ENCODE results near the gene IFFO2.

IFFO2 gene

GRCh38 chr1:18903291-18903756 is 53.2 kb downstream of the IFFO2 start:
- no peak overlapping the region for H3K23ac ChIP-seq (ENCODE audit: low read length)
- no peak overlapping the region for H3K9ac ChIP-seq (ENCODE audit: low read length)
- no peak overlapping the region for H4K91ac ChIP-seq (ENCODE audit: low read depth, low read length)
- H2BK5ac ChIP-seq (ENCODE audit: low read depth, low read length, poor library complexity), result no peak overlapping the region
- H3K4ac ChIP-seq (ENCODE audit: low read depth, low read length), result no peak overlapping the region
- WGBS (ENCODE audit: extremely low coverage, insufficient coverage, insufficient read length), result no CpG with 5 or more reads among the region's 8 CpGs
- no peak overlapping the region for H4K12ac ChIP-seq (ENCODE audit: low read depth, low read length)
- peak overlapping the region; percentile 95 for H3K27ac ChIP-seq (ENCODE audit: low read depth, low read length)
- H2BK12ac ChIP-seq (ENCODE audit: low read length), result no peak overlapping the region
- no peak overlapping the region for H3K14ac ChIP-seq (ENCODE audit: low read length)
- H3K4me1 ChIP-seq (ENCODE audit: control insufficient read depth in 1 of 2, insufficient read depth in 2 of 2, low read length in 2 of 2), result peaks cover 10 to 19% of the 10 kb centered on the region in 2 experiments
- no peaks in the 10 kb centered on the region for H3K27me3 ChIP-seq (ENCODE audit: insufficient read depth, low read length)
- H3K4me2 ChIP-seq (ENCODE audit: low read length), result peak overlapping the region; percentile 98
- no peak for DNase-seq
- H3K4me3 ChIP-seq (ENCODE audit: low read depth, low read length), result no peak overlapping the region
- H3K79me1 ChIP-seq (ENCODE audit: low read length), result peaks cover 19% of the 10 kb centered on the region
- H3K36me3 ChIP-seq (ENCODE audit: control insufficient read depth in 1 of 2, insufficient read depth in 2 of 2, low read length in 2 of 2), result peaks cover 16 to 28% of the 10 kb centered on the region in 2 experiments
- H3K18ac ChIP-seq (ENCODE audit: low read length), result no peak overlapping the region
- H4K8ac ChIP-seq (ENCODE audit: low read depth, low read length), result no peak overlapping the region
- H2AK5ac ChIP-seq (ENCODE audit: low read length), result no peak overlapping the region
- peaks cover 8% of the 10 kb centered on the region for H3K79me2 ChIP-seq (ENCODE audit: control insufficient read depth, insufficient read depth, low read length, poor library complexity)
- peak overlapping the region; percentile 89 for H2AFZ ChIP-seq (ENCODE audit: insufficient read depth, low read length, poor library complexity)
- H2BK120ac ChIP-seq (ENCODE audit: insufficient read depth, low read length, poor library complexity), result no peak overlapping the region
- no peaks in the 10 kb centered on the region for H3K9me3 ChIP-seq (ENCODE audit: insufficient read depth, low read depth, low read length)

DNA sequence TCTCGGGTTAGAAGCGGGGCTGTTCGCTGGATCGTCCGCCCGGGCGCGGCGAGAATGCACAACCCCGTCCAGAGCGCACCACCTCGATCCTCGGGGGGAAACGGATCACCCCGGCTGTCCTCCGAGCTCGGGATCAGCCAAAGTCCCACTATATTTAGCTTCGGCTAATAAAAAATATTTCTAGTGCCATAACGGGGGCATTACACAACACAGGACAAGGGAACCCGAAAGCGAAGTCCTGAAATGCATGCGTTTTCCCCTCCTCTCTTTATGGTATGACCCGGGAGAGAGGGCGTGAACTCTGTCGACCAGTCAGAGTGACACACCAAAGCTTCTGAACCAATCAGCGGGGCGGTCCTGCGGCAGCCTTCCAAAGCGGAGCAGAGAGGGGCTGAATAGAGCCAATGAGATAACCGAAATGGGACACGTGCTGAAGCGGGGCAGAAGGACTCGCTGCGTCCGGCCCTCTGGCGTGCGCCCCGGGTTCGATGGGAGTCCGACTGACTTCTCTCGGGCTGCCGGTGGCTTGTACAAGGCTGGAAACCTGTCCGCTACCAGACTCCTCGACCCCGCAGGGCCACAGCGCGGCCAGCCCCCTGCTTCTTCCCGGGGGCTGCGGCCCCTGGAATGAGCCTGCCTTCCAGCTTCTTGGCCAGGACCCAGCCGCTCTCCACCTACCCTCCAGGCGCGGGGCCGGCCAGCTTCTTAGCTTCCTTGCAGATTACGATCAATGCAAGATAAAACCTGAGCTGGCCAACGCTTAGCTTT is 53.8 kb downstream of the IFFO2 start, which contains the start of gene ALDH4A1:
Gene ALDH4A1 (minus strand): TSS at position 33 of the 768 bp plus-strand sequence. CDS start 32 bp downstream, at position 1.
- peak within 1 kb of the TSS; percentile 95 for H3K27ac ChIP-seq (ENCODE audit: low read depth, low read length)
- WGBS (ENCODE audit: extremely low coverage, insufficient coverage, insufficient read length), result no CpG with 5 or more reads among the region's 55 CpGs
- peak within 1 kb of the TSS; percentile 84 for H4K12ac ChIP-seq (ENCODE audit: low read depth, low read length)
- peak within 1 kb of the TSS; percentile 79 for H2AK5ac ChIP-seq (ENCODE audit: low read length)
- H3K27me3 ChIP-seq (ENCODE audit: insufficient read depth, low read length), result no peaks in the 10 kb centered on the region
- peak within 1 kb of the TSS; percentile 95 for H4K91ac ChIP-seq (ENCODE audit: low read depth, low read length)
- peak within 1 kb of the TSS; percentile 78 for H2BK12ac ChIP-seq (ENCODE audit: low read length)
- H3K9ac ChIP-seq (ENCODE audit: low read length), result peak within 1 kb of the TSS; percentile 77
- peaks cover 16 to 24% of the 10 kb centered on the region in 2 experiments for H3K36me3 ChIP-seq (ENCODE audit: control insufficient read depth in 1 of 2, insufficient read depth in 2 of 2, low read length in 2 of 2)
- peak within 1 kb of the TSS; percentile 92 for H2BK120ac ChIP-seq (ENCODE audit: insufficient read depth, low read length, poor library complexity)
- peaks cover 19% of the 10 kb centered on the region for H3K79me1 ChIP-seq (ENCODE audit: low read length)
- H3K18ac ChIP-seq (ENCODE audit: low read length), result peak within 1 kb of the TSS; percentile 88
- peak within 1 kb of the TSS; percentile 93 for H2AFZ ChIP-seq (ENCODE audit: insufficient read depth, low read length, poor library complexity)
- peak; percentile 97 to 98 for DNase-seq
- H3K14ac ChIP-seq (ENCODE audit: low read length), result peak within 1 kb of the TSS; percentile 89
- peaks cover 10 to 19% of the 10 kb centered on the region in 2 experiments for H3K4me1 ChIP-seq (ENCODE audit: control insufficient read depth in 1 of 2, insufficient read depth in 2 of 2, low read length in 2 of 2)
- peaks cover 8% of the 10 kb centered on the region for H3K79me2 ChIP-seq (ENCODE audit: control insufficient read depth, insufficient read depth, low read length, poor library complexity)
- H3K4me2 ChIP-seq (ENCODE audit: low read length), result peak within 1 kb of the TSS; percentile 98
- peak within 1 kb of the TSS; percentile 85 for H4K8ac ChIP-seq (ENCODE audit: low read depth, low read length)
- H3K4me3 ChIP-seq (ENCODE audit: low read depth, low read length), result peak within 1 kb of the TSS; percentile 79
- no peak within 1 kb of the TSS for H3K23ac ChIP-seq (ENCODE audit: low read length)
- H3K4ac ChIP-seq (ENCODE audit: low read depth, low read length), result peak within 1 kb of the TSS; percentile 83
- peaks cover under 1% of the 10 kb centered on the region for H3K9me3 ChIP-seq (ENCODE audit: insufficient read depth, low read depth, low read length)
- peak within 1 kb of the TSS; percentile 94 for H2BK5ac ChIP-seq (ENCODE audit: low read depth, low read length, poor library complexity)

DNA sequence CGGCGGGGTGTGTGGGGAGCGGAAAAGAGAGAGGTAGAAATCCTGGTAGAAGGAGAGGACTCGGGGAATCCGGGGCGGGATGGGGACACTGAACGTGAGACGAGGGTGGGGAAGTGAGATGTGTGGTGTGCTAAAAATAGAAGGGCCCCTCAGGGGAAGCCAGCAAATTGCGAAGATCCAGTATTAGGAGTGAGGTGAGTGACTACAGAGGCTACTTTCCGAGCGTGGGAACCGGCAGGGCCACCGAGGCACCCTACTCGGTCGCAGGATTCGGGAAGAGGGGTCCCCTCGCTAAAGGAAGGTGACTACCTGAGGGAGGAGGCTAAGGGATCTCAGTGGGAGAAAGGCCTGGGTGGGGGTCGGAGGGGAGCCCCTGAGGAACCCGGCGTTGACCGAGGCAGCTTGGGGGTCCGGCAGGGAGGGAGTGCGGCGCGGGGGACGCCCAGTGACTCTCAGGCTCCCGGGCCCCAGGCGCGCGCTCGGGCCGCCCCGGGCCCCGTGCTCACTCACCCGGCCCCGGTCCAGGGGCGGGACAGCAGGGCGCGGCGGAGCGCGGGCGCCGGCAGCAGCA is 54.4 kb downstream of the IFFO2 start:
- H2BK5ac ChIP-seq (ENCODE audit: low read depth, low read length, poor library complexity), result peak overlapping the region; percentile 94
- no CpG with 5 or more reads among the region's 44 CpGs for WGBS (ENCODE audit: extremely low coverage, insufficient coverage, insufficient read length)
- H3K4me3 ChIP-seq (ENCODE audit: low read depth, low read length), result peak overlapping the region; percentile 79
- H3K4ac ChIP-seq (ENCODE audit: low read depth, low read length), result peak overlapping the region; percentile 83
- H2BK12ac ChIP-seq (ENCODE audit: low read length), result peak overlapping the region; percentile 78
- peaks cover 10 to 19% of the 10 kb centered on the region in 2 experiments for H3K4me1 ChIP-seq (ENCODE audit: control insufficient read depth in 1 of 2, insufficient read depth in 2 of 2, low read length in 2 of 2)
- H3K36me3 ChIP-seq (ENCODE audit: control insufficient read depth in 1 of 2, insufficient read depth in 2 of 2, low read length in 2 of 2), result peaks cover 16 to 23% of the 10 kb centered on the region in 2 experiments
- H3K9ac ChIP-seq (ENCODE audit: low read length), result peak overlapping the region; percentile 47
- H3K4me2 ChIP-seq (ENCODE audit: low read length), result peak overlapping the region; percentile 98
- H4K91ac ChIP-seq (ENCODE audit: low read depth, low read length), result peak overlapping the region; percentile 95
- peaks cover 8% of the 10 kb centered on the region for H3K79me2 ChIP-seq (ENCODE audit: control insufficient read depth, insufficient read depth, low read length, poor library complexity)
- H3K18ac ChIP-seq (ENCODE audit: low read length), result peak overlapping the region; percentile 88
- H2AK5ac ChIP-seq (ENCODE audit: low read length), result peak overlapping the region; percentile 79
- H3K27me3 ChIP-seq (ENCODE audit: insufficient read depth, low read length), result no peaks in the 10 kb centered on the region
- peak overlapping the region; percentile 84 for H4K12ac ChIP-seq (ENCODE audit: low read depth, low read length)
- peaks cover 2% of the 10 kb centered on the region for H3K9me3 ChIP-seq (ENCODE audit: insufficient read depth, low read depth, low read length)
- peak overlapping the region; percentile 85 for H4K8ac ChIP-seq (ENCODE audit: low read depth, low read length)
- H3K23ac ChIP-seq (ENCODE audit: low read length), result no peak overlapping the region
- peak overlapping the region; percentile 77 for H3K27ac ChIP-seq (ENCODE audit: low read depth, low read length)
- peak overlapping the region; percentile 93 for H2AFZ ChIP-seq (ENCODE audit: insufficient read depth, low read length, poor library complexity)
- H3K79me1 ChIP-seq (ENCODE audit: low read length), result peaks cover 19% of the 10 kb centered on the region
- DNase-seq, result peak in 1 of 2 donors; percentile 19
- peak overlapping the region; percentile 89 for H3K14ac ChIP-seq (ENCODE audit: low read length)
- peak overlapping the region; percentile 92 for H2BK120ac ChIP-seq (ENCODE audit: insufficient read depth, low read length, poor library complexity)

DNA sequence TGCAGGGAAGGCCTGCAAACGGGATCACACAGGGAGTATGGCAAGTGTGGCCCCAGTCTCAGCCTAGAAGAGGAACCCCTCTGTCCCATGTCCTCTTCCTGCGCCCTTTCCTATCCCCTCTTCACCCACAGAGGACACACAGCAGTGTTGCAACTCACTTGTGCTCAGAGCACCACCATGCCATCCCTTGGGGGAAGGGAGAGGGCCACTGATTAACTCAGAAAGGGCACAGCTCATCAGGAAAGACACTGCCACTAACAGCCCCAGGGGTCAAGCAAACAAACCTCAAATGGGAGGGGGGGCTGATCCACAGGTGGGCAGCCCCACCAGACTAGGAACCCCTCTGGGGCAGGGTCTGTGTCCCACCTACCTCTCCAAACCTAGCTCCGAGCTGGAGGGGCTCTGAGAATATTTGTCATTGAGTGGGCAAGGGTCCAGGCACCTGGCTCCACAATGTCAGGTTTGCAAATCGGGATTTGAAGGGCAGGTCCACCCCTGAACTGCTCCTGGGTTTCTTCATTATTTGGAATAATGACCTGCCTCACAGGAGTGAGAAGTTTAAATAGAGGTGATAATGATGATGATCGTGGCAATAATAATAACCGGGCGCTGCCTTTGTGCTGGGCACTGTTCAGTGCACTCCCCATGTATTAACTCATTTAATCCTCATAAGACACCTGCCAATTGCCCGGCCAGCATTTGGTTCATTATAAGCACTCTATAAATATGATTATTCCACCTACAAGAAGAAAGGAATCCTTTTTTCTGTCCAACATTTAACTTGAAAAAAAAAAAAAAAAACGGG is 55.1 kb downstream of the IFFO2 start:
- peaks cover 19% of the 10 kb centered on the region for H3K79me1 ChIP-seq (ENCODE audit: low read length)
- peaks cover 10 to 19% of the 10 kb centered on the region in 2 experiments for H3K4me1 ChIP-seq (ENCODE audit: control insufficient read depth in 1 of 2, insufficient read depth in 2 of 2, low read length in 2 of 2)
- H2BK120ac ChIP-seq (ENCODE audit: insufficient read depth, low read length, poor library complexity), result no peak overlapping the region
- H4K91ac ChIP-seq (ENCODE audit: low read depth, low read length), result no peak overlapping the region
- H2BK5ac ChIP-seq (ENCODE audit: low read depth, low read length, poor library complexity), result no peak overlapping the region
- peak overlapping the region; percentile 46 for H3K4ac ChIP-seq (ENCODE audit: low read depth, low read length)
- H3K27me3 ChIP-seq (ENCODE audit: insufficient read depth, low read length), result no peaks in the 10 kb centered on the region
- peaks cover 8% of the 10 kb centered on the region for H3K79me2 ChIP-seq (ENCODE audit: control insufficient read depth, insufficient read depth, low read length, poor library complexity)
- H4K12ac ChIP-seq (ENCODE audit: low read depth, low read length), result peak overlapping the region; percentile 48
- H4K8ac ChIP-seq (ENCODE audit: low read depth, low read length), result peak overlapping the region; percentile 17
- peak overlapping the region; percentile 53 for H3K18ac ChIP-seq (ENCODE audit: low read length)
- H2BK12ac ChIP-seq (ENCODE audit: low read length), result peak overlapping the region; percentile 18
- peaks cover 16 to 23% of the 10 kb centered on the region in 2 experiments for H3K36me3 ChIP-seq (ENCODE audit: control insufficient read depth in 1 of 2, insufficient read depth in 2 of 2, low read length in 2 of 2)
- H2AFZ ChIP-seq (ENCODE audit: insufficient read depth, low read length, poor library complexity), result no peak overlapping the region
- no peak overlapping the region for H3K9ac ChIP-seq (ENCODE audit: low read length)
- H3K14ac ChIP-seq (ENCODE audit: low read length), result peak overlapping the region; percentile 8
- no peak overlapping the region for H3K27ac ChIP-seq (ENCODE audit: low read depth, low read length)
- H2AK5ac ChIP-seq (ENCODE audit: low read length), result peak overlapping the region; percentile 86
- H3K4me2 ChIP-seq (ENCODE audit: low read length), result peak overlapping the region; percentile 98
- no peak for DNase-seq
- no CpG with 5 or more reads among the region's 9 CpGs for WGBS (ENCODE audit: extremely low coverage, insufficient coverage, insufficient read length)
- H3K9me3 ChIP-seq (ENCODE audit: insufficient read depth, low read depth, low read length), result peaks cover 2% of the 10 kb centered on the region
- no peak overlapping the region for H3K4me3 ChIP-seq (ENCODE audit: low read depth, low read length)
- no peak overlapping the region for H3K23ac ChIP-seq (ENCODE audit: low read length)

Measured in trophoblast cell (in vitro differentiated cells and primary cell).